NOMO-1 treated with DMSO at 0.1 percent for 48 hours (cell line): ENCODE data around the gene CREB3L2.
"Not testable (repeated sequence)": the region's sequence is repeated elsewhere in the genome, so short reads cannot be mapped to it uniquely, and the experiment has no call there.

Source experiments
- DNase-seq: peaks from one replicate; lab custom pipeline; 2025; ENCODE audit not compliant: unreplicated experiment; lab: John Stamatoyannopoulos, UW

CREB3L2 gene

GRCh38 chr7:137989590-137989989 is 12.3 kb downstream of the CREB3L2 start:
- no peak for DNase-seq

- DNase-seq = no peak
Measured at GRCh38 chr7:137989094-137989493, 12.8 kb downstream of the CREB3L2 start.

- no peak for DNase-seq
Measured at GRCh38 chr7:137987968-137988367, 13.9 kb downstream of the CREB3L2 start.

GRCh38 chr7:137987563-137987962 is 14.3 kb downstream of the CREB3L2 start:
- DNase-seq = no peak

GRCh38 chr7:137987018-137987349 is 14.9 kb downstream of the CREB3L2 start:
- DNase-seq = no peak

GRCh38 chr7:137986252-137987017 is 15.5 kb downstream of the CREB3L2 start:
- no peak for DNase-seq

GRCh38 chr7:137985897-137986251 is 16.0 kb downstream of the CREB3L2 start:
- no peak for DNase-seq

GRCh38 chr7:137985253-137985896 is 16.5 kb downstream of the CREB3L2 start:
- no peak for DNase-seq

GRCh38 chr7:137984181-137985041 is 17.5 kb downstream of the CREB3L2 start:
- DNase-seq = no peak

- no peak for DNase-seq
Measured at GRCh38 chr7:137983323-137984008, 18.4 kb downstream of the CREB3L2 start.

- DNase-seq = not testable (repeated sequence)
Measured at GRCh38 chr7:137982394-137982793, 19.5 kb downstream of the CREB3L2 start.

- peak; percentile 2 for DNase-seq
Measured at GRCh38 chr7:137981668-137982067, 20.2 kb downstream of the CREB3L2 start.

- no peak for DNase-seq
Measured at GRCh38 chr7:137981175-137981574, 20.7 kb downstream of the CREB3L2 start.

- DNase-seq = no peak
Measured at GRCh38 chr7:137980308-137980707, 21.6 kb downstream of the CREB3L2 start.

- no peak for DNase-seq
Measured at GRCh38 chr7:137978464-137979237, 23.2 kb downstream of the CREB3L2 start.

- DNase-seq = no peak
Measured at GRCh38 chr7:137977173-137977572, 24.7 kb downstream of the CREB3L2 start.

GRCh38 chr7:137976696-137977095 is 25.2 kb downstream of the CREB3L2 start:
- DNase-seq = no peak

- no peak for DNase-seq
Measured at GRCh38 chr7:137976232-137976631, 25.7 kb downstream of the CREB3L2 start.

GRCh38 chr7:137975768-137976167 is 26.1 kb downstream of the CREB3L2 start:
- DNase-seq = no peak

- no peak for DNase-seq
Measured at GRCh38 chr7:137975221-137975620, 26.7 kb downstream of the CREB3L2 start.

- DNase-seq = no peak
Measured at GRCh38 chr7:137974766-137975165, 27.1 kb downstream of the CREB3L2 start.
